Nephron (organoid): Measurements from ENCODE around the gene TRH.
A peak's percentile ranks its signal among the peaks of the same experiment; 100 is the strongest.

Experiments
- H3K27ac Mint-ChIP-seq, 3 experiments: 2 replicates each; pipeline ENCODE4 v1.8.0; 2020; ENCODE audit warnings: mixed read lengths in 3 of 3, mild to moderate bottlenecking in 2 of 3, moderate library complexity in 1 of 3
- H3K27me3 Mint-ChIP-seq: 2 replicates; pipeline ENCODE4 v1.8.0; 2021; ENCODE audit warnings: low read depth, mild to moderate bottlenecking, moderate library complexity, mixed read lengths
- H3K36me3 Mint-ChIP-seq: 2 replicates; pipeline ENCODE4 v1.8.0; 2020; ENCODE audit warnings: low read depth, mixed read lengths
- H3K4me1 Mint-ChIP-seq: 2 replicates; pipeline ENCODE4 v1.8.0; 2020; ENCODE audit warnings: mixed read lengths
- H3K4me3 Mint-ChIP-seq, 3 experiments: 2 replicates each; pipeline ENCODE4 v1.8.0; 2020; ENCODE audit warnings: mild to moderate bottlenecking in 3 of 3, mixed read lengths in 3 of 3, moderate library complexity in 2 of 3
- H3K9me3 Mint-ChIP-seq: 2 replicates; pipeline ENCODE4 v1.8.0; 2020; ENCODE audit warnings: mixed read lengths
- TF ChIP-seq, protein P1 (sequence below), 3 experiments: fragments of 200-600 bp; sonication (generic); IDR thresholded peaks; one replicate each; pipeline ENCODE4 v1.5.0; 2021; ENCODE audit warnings: antibody characterized with exemption in 3 of 3; ENCODE audit not compliant: unreplicated experiment in 3 of 3

TRH gene

DNA sequence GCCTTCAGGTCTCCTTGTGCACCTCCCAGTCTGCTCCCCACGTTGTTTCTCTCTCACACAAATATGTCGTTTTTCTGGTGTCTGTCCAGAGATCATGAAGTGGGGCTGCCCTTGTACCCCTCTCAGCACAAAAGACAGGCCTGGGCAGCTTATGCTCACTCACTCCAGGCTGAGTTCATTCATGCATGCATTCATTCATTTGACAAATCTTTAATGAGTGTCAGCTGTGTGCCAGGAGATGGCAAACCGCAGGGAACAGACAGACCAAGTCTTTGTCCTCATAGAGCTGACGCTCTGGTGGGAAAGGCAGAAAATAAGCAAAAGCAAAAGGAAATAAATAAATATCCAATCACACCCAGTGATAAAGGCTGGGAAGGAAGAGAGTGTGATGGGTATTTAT lies 7.6 kb upstream of the TRH start:
- Mint-ChIP-seq H3K9me3 (no peaks in the 10 kb centered on the region), H3K27ac (no peak overlapping the region), H3K4me3 (no peak overlapping the region), H3K27me3 (peaks cover 37% of the 10 kb centered on the region), H3K36me3 (no peaks in the 10 kb centered on the region), H3K4me1 (peaks cover 4% of the 10 kb centered on the region)
- TF ChIP-seq, protein P1, sequence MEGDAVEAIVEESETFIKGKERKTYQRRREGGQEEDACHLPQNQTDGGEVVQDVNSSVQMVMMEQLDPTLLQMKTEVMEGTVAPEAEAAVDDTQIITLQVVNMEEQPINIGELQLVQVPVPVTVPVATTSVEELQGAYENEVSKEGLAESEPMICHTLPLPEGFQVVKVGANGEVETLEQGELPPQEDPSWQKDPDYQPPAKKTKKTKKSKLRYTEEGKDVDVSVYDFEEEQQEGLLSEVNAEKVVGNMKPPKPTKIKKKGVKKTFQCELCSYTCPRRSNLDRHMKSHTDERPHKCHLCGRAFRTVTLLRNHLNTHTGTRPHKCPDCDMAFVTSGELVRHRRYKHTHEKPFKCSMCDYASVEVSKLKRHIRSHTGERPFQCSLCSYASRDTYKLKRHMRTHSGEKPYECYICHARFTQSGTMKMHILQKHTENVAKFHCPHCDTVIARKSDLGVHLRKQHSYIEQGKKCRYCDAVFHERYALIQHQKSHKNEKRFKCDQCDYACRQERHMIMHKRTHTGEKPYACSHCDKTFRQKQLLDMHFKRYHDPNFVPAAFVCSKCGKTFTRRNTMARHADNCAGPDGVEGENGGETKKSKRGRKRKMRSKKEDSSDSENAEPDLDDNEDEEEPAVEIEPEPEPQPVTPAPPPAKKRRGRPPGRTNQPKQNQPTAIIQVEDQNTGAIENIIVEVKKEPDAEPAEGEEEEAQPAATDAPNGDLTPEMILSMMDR (IDR thresholded peaks at IDR 0.05; ENCODE audit: unreplicated experiment in 3 of 3): no peak

DNA sequence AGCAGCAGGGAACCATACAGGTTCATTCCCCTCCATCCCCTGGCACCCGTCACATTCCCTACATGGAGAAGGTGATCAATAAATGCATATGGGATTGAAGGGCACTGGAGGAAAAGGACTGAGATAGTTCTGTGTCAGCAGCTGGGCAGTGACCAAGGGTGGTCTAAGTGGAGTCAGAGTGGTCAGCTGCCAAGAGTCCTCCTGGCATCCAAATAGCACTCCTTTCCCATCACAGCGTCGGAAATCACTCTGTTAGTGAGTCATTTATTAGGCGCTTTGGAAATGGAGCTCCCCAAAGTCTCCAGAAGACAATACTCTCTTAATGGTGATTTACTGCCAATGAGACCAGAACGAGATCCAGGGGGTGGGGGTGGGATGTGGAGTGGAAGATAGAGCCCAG lies 6.8 kb upstream of the TRH start:
- H3K4me3 Mint-ChIP-seq: no peak overlapping the region
- no peak overlapping the region for H3K27ac Mint-ChIP-seq
- no peaks in the 10 kb centered on the region for H3K36me3 Mint-ChIP-seq
- H3K4me1 Mint-ChIP-seq: peaks cover 4% of the 10 kb centered on the region
- H3K27me3 Mint-ChIP-seq: peaks cover 46% of the 10 kb centered on the region
- H3K9me3 Mint-ChIP-seq: no peaks in the 10 kb centered on the region
- TF ChIP-seq, protein P1 (IDR thresholded peaks at IDR 0.05; ENCODE audit: unreplicated experiment in 3 of 3): no peak

DNA sequence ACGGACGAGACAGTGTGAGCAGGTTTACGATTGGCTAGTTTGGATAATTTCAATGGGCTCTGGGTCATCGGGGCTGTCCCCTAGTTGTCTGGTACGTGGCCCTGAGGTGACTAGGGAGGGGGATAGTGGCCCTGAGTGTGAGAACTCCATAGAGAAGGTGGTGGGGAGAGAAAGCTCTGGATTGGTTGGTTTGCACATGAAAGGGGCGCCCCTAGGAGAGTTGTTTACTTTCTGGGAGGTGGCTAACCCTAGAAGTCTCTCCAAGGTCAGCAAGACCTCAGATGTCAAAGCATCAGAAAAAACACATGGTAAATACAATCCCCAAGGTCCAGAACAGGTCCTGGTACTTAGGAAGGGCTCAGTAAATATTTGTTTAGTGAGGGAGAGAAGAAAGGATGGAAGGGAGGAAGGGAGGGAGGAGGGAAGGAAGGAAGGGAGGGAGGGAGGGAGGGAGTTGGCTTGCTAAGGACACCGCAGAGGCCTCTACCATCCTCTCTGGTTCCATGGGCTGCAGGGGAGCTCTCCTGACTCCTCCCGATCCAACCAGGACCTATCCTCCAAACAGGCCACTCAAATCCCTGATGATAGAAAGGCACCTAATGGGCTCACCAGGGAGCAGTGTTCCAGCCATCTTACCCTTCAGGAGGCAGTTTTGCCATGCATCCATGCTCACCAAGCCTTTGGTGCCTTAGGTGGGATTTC lies 3.0 kb upstream of the TRH start:
- TF ChIP-seq, protein P1 (IDR thresholded peaks at IDR 0.05; ENCODE audit: unreplicated experiment in 3 of 3): no peak
- H3K36me3 Mint-ChIP-seq: no peaks in the 10 kb centered on the region

DNA sequence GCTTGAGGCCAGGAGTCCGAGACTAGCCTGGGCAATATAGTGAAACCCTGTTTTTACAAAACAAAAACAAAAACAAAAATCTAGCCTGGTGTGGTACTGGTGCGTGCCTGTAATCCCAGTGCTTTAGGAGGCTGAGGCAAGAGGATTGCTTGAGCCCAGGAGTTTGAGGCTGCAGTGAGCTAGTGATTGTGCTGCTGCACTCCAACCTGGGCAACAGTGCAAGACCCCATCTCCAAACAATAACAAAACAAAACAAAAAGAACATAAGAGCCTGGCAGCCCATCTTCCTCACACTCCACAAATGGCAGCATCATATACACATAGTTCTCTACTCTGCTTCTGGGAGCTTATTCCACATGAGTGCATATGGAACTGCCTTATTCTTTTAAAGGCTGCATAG lies 2.2 kb upstream of the TRH start:
- Mint-ChIP-seq H3K4me1 (peaks cover 10% of the 10 kb centered on the region), H3K27ac (no peak overlapping the region), H3K4me3 (no peak overlapping the region), H3K9me3 (no peaks in the 10 kb centered on the region), H3K36me3 (no peaks in the 10 kb centered on the region), H3K27me3 (peaks cover 77% of the 10 kb centered on the region)
- TF ChIP-seq, protein P1 (IDR thresholded peaks at IDR 0.05; ENCODE audit: unreplicated experiment in 3 of 3): no peak

More for the DNA sequence above, 3.0 kb upstream of the TRH start:
- no peaks in the 10 kb centered on the region for H3K9me3 Mint-ChIP-seq
- H3K27ac Mint-ChIP-seq: no peak overlapping the region
- H3K4me3 Mint-ChIP-seq: peak overlapping the region in 1 of 3 experiments; percentile 28
- H3K4me1 Mint-ChIP-seq: peaks cover 10% of the 10 kb centered on the region
- peaks cover 75% of the 10 kb centered on the region for H3K27me3 Mint-ChIP-seq

DNA sequence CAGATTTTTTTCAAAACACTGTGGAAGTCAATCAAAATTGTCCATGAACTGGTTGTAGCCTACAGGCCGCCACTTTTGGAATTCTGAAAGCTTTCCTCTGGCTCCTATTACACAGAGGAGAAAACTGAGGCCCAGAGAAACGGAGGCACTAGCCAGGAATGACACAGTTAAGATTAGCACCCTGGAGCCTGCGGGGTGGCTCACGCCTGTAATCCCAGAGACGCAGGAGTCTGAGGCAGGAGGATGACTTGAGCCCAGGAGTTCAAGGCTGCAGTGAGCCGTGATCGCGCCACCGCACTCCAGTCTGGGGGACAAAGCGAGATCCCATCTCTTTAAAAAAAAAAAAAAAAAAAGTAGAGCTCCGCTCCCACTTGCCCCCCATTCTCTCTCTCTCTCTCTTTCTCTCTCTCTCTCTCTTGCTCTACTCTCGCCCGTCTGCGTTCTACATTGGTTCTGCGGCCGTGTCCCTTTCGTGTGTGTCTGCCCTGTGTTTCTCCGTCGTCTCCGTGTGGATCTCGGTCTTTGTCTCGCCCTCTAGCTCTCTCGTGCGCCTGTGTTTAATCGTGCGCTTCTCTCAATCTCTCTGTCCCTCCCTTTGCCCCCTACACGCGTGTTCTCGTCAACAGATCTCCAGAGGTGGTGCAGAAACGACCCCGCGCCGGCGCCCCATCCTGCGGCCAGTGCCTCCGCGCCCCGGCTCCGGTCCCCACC lies 512 bp upstream of the TRH start:
- no peak overlapping the region for H3K27ac Mint-ChIP-seq
- no peaks in the 10 kb centered on the region for H3K36me3 Mint-ChIP-seq
- TF ChIP-seq, protein P1 (IDR thresholded peaks at IDR 0.05; ENCODE audit: unreplicated experiment in 3 of 3): no peak
- peaks cover 10% of the 10 kb centered on the region for H3K4me1 Mint-ChIP-seq
- H3K9me3 Mint-ChIP-seq: no peaks in the 10 kb centered on the region
- H3K27me3 Mint-ChIP-seq: peaks cover 84% of the 10 kb centered on the region
- H3K4me3 Mint-ChIP-seq: peak overlapping the region; percentile 63 to 73 (median 70)
